ENCODE measurements around the gene PLAGL1.
"Not testable (repeated sequence)": the region's sequence is repeated elsewhere in the genome, so short reads cannot be mapped to it uniquely, and the experiment has no call there.

PLAGL1 gene

GRCh38 chr6:144009628-144010027 lies 1.6 kb upstream of the PLAGL1 start:
- DNase-seq (ENCODE audit: low spot score): not testable (repeated sequence)

GRCh38 chr6:144008846-144009245 lies 787 bp upstream of the PLAGL1 start:
- no peak for DNase-seq (ENCODE audit: low spot score)

- no peak for DNase-seq (ENCODE audit: low spot score)
Observed at GRCh38 chr6:144007478-144008119, 460 bp downstream of the PLAGL1 start.

- no peak for DNase-seq (ENCODE audit: low spot score)
Observed at GRCh38 chr6:144006736-144007477, 1.2 kb downstream of the PLAGL1 start.

GRCh38 chr6:143999406-143999805 lies 8.7 kb downstream of the PLAGL1 start:
- DNase-seq (ENCODE audit: low spot score): no peak

- no peak for DNase-seq (ENCODE audit: low spot score)
Observed at GRCh38 chr6:143998686-143999085, 9.4 kb downstream of the PLAGL1 start.

- DNase-seq (ENCODE audit: low spot score): no peak
Observed at GRCh38 chr6:143993965-143994646, 14.0 kb downstream of the PLAGL1 start.

- DNase-seq (ENCODE audit: low spot score): no peak
Observed at GRCh38 chr6:143992285-143992684, 15.8 kb downstream of the PLAGL1 start.

GRCh38 chr6:143986463-143987065 lies 21.5 kb downstream of the PLAGL1 start:
- DNase-seq (ENCODE audit: low spot score): no peak

- DNase-seq (ENCODE audit: low spot score): no peak
Observed at GRCh38 chr6:143984666-143985065, 23.4 kb downstream of the PLAGL1 start.

GRCh38 chr6:143982968-143983367 lies 25.1 kb downstream of the PLAGL1 start:
- no peak for DNase-seq (ENCODE audit: low spot score)

- no peak for DNase-seq (ENCODE audit: low spot score)
Observed at GRCh38 chr6:143980921-143981320, 27.1 kb downstream of the PLAGL1 start.

GRCh38 chr6:143976806-143977349 lies 31.2 kb downstream of the PLAGL1 start:
- no peak for DNase-seq (ENCODE audit: low spot score)

- DNase-seq (ENCODE audit: low spot score): no peak
Observed at GRCh38 chr6:143974089-143974488, 34.0 kb downstream of the PLAGL1 start.

- DNase-seq (ENCODE audit: low spot score): no peak
Observed at GRCh38 chr6:143973097-143973966, 34.7 kb downstream of the PLAGL1 start.

- DNase-seq (ENCODE audit: low spot score): no peak
Observed at GRCh38 chr6:143971482-143972205, 36.4 kb downstream of the PLAGL1 start.

- no peak for DNase-seq (ENCODE audit: low spot score)
Observed at GRCh38 chr6:143970456-143971218, 37.4 kb downstream of the PLAGL1 start.

- DNase-seq (ENCODE audit: low spot score): no peak
Observed at GRCh38 chr6:143969077-143969476, 39.0 kb downstream of the PLAGL1 start.

GRCh38 chr6:143967706-143968376 lies 40.2 kb downstream of the PLAGL1 start:
- DNase-seq (ENCODE audit: low spot score): no peak
